K562 (cell line): ENCODE measurements around the gene SPTAN1. TPM values are rescaled to one million over a fixed set of nuclear protein-coding genes. Genes with fewer than 3 reads are reported as not detected.
A peak's percentile ranks its signal among the peaks of the same experiment; 100 is the strongest.

ENCODE experiments used
- DIDO1 ChIP-seq: fragments of 450-650 bp; IDR thresholded peaks from 2 replicates; pipeline ENCODE4 v1.6.1; 2016; ENCODE audit warnings: low read depth, missing biosample characterization, missing genetic modification characterization
- EGR1 ChIP-seq: fragments of 450-650 bp; conservative IDR thresholded peaks from 2 replicates; pipeline ENCODE4 v1.6.1; 2017; ENCODE audit warnings: mild to moderate bottlenecking
- HNRNPH1 ChIP-seq: fragments of 200-400 bp; formaldehyde crosslinking; optimal IDR thresholded peaks from 2 replicates; pipeline ENCODE3; 2017; ENCODE audit warnings: low read depth, mild to moderate bottlenecking, low read length, moderate library complexity
- IFI16 ChIP-seq: fragments of 250-450 bp; sonication (Bioruptor Pico); IDR thresholded peaks from 2 replicates; pipeline ENCODE4 v2.1.2; 2022; ENCODE audit warnings: mild to moderate bottlenecking, inconsistent platforms
- KLF1 ChIP-seq: fragments of 450-650 bp; IDR thresholded peaks from 2 replicates; pipeline ENCODE4 v1.6.1; 2016; ENCODE audit warnings: missing genetic modification characterization, missing compliant biosample characterization
- SRSF3 ChIP-seq: fragments of 200-400 bp; formaldehyde crosslinking; IDR thresholded peaks from 2 replicates; pipeline ENCODE4 v1.6.1; 2016; ENCODE audit warnings: mild to moderate bottlenecking, low read length, moderate library complexity; ENCODE audit not compliant: insufficient read depth
- TCF7 ChIP-seq: sonication (generic); IDR thresholded peaks from 2 replicates; pipeline ENCODE4 v1.6.1; 2016; ENCODE audit warnings: antibody characterized with exemption, borderline replicate concordance
- polyA plus RNA-seq, 8 experiments: library from polyadenylated mRNA; depleted of rRNA in 4 of 8; stranded (reverse) in 5 of 8; unstranded in 3 of 8; fragments of >200 nt; fragmentation: Nextera tagmentation in 2 of 8; fragmentation: Illumina TruSeq in 1 of 8; extraction: Ambion mirVana in 2 of 8; extraction: Trizol in 1 of 8; gene quantifications; 2 replicates each; pipeline versions ENCODE4 v1.2.1 to v1.2.3, GENCODE V29; 2011 to 2014; ENCODE audit warnings: inconsistent platforms in 1 of 8, missing spikeins in 1 of 8
- total RNA-seq, 7 experiments: library from RNA; depleted of rRNA in 6 of 7; stranded (reverse); fragments of >200 nt in 6 of 7; fragmentation: Illumina TruSeq in 2 of 7; extraction: Trizol in 2 of 7; gene quantifications; 2 replicates each; pipeline versions ENCODE4 v1.2.1 to v1.2.3, GENCODE V29; 2011 to 2021; ENCODE audit warnings: low replicate concordance in 1 of 7
- TF ChIP-seq, protein P1 (sequence below): fragments of 250-450 bp; sonication (Bioruptor Pico); IDR thresholded peaks from 2 replicates; pipeline ENCODE4 v1.8.0; 2022; ENCODE audit warnings: moderate library complexity, mild to moderate bottlenecking, inconsistent platforms
- TF ChIP-seq, protein P2 (sequence below): fragments of 250-450 bp; sonication (Bioruptor Pico); IDR thresholded peaks from 2 replicates; pipeline ENCODE4 v1.5.1; 2021; ENCODE audit warnings: mild to moderate bottlenecking
- TF ChIP-seq, protein P3 (sequence below), 2 experiments: IDR thresholded peaks in 1 of 2; conservative IDR thresholded peaks in 1 of 2; 2 replicates each; pipeline ENCODE4 v1.6.1; 2016; ENCODE audit warnings: low read depth in 2 of 2, mild to moderate bottlenecking in 1 of 2, missing compliant biosample characterization in 1 of 2, missing genetic modification characterization in 1 of 2, moderate library complexity in 1 of 2
- TF ChIP-seq, protein P4 (sequence below): fragments of 250-450 bp; sonication (Bioruptor Pico); IDR thresholded peaks from 2 replicates; pipeline ENCODE4 v1.8.0; 2021; ENCODE audit warnings: moderate library complexity, mild to moderate bottlenecking, inconsistent platforms
- TF ChIP-seq, protein P5 (sequence below): fragments of 450-650 bp; formaldehyde crosslinking; IDR thresholded peaks from 2 replicates; pipeline ENCODE4 v1.4.0; 2020; ENCODE audit warnings: mild to moderate bottlenecking, moderate library complexity
- TF ChIP-seq, protein P6 (sequence below): fragments of 450-650 bp; conservative IDR thresholded peaks from 2 replicates; pipeline ENCODE4 v1.6.1; 2016; ENCODE audit warnings: missing genetic modification characterization, low read depth, mild to moderate bottlenecking, control low read depth, missing compliant biosample characterization

The SPTAN1 gene
- total and polyA plus RNA-seq, 9 of the 15 experiments (the other 6 are each of a cell fraction or from before 2014, with no cell fraction given) = 1.5 to 13.5 (median 6.8) TPM

DNA sequence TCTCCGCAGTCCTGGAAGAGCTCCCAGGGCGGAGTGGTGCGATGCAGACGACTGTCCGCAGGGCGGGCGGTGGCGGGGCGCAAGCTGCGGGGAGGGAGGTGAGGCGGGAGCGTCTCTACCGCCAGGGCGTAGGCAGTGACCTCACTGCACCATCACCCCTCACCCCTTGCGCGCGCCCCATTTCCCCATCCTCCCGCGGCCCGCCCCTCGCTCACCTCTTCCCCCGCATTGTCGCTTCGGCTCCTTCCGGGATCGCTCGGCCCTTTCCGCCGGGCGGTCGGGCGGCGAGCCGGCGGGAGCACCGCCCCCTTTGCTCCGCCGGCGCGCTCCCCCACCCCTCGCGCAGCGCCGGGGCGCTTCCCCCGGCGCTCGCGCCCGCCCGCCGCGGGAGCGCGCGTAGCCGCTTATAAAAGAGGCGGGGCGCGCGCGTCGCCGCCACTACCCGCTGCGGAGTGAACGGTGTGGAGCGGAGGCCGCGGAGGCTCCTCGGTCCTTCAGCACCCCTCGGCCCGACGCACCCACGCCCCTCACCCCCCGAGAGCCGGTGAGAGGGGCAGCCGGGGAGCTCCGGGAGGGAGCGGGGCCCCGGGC, at the start of gene SPTAN1 (continued):
- TF ChIP-seq, protein P1, sequence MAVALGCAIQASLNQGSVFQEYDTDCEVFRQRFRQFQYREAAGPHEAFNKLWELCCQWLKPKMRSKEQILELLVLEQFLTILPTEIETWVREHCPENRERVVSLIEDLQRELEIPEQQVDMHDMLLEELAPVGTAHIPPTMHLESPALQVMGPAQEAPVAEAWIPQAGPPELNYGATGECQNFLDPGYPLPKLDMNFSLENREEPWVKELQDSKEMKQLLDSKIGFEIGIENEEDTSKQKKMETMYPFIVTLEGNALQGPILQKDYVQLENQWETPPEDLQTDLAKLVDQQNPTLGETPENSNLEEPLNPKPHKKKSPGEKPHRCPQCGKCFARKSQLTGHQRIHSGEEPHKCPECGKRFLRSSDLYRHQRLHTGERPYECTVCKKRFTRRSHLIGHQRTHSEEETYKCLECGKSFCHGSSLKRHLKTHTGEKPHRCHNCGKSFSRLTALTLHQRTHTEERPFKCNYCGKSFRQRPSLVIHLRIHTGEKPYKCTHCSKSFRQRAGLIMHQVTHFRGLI (CRISPR knock-in tag) = no peak
- TF ChIP-seq, protein P2, sequence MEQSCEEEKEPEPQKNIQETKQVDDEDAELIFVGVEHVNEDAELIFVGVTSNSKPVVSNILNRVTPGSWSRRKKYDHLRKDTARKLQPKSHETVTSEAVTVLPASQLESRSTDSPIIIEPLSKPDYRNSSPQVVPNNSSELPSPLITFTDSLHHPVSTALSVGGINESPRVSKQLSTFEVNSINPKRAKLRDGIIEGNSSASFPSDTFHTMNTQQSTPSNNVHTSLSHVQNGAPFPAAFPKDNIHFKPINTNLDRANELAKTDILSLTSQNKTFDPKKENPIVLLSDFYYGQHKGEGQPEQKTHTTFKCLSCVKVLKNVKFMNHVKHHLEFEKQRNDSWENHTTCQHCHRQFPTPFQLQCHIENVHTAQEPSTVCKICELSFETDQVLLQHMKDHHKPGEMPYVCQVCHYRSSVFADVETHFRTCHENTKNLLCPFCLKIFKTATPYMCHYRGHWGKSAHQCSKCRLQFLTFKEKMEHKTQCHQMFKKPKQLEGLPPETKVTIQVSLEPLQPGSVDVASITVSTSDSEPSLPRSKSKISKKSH (CRISPR knock-in tag) = no peak
- TF ChIP-seq, protein P3, sequence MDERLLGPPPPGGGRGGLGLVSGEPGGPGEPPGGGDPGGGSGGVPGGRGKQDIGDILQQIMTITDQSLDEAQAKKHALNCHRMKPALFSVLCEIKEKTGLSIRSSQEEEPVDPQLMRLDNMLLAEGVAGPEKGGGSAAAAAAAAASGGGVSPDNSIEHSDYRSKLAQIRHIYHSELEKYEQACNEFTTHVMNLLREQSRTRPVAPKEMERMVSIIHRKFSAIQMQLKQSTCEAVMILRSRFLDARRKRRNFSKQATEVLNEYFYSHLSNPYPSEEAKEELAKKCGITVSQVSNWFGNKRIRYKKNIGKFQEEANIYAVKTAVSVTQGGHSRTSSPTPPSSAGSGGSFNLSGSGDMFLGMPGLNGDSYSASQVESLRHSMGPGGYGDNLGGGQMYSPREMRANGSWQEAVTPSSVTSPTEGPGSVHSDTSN (CRISPR knock-in tag; IDR thresholded peaks at IDR 0.05; ENCODE audit: low read depth) = no peak
- TF ChIP-seq, protein P3 (tag; conservative IDR thresholded peaks at IDR 0.05; ENCODE audit: low read depth) = no peak
- TF ChIP-seq, protein P4, sequence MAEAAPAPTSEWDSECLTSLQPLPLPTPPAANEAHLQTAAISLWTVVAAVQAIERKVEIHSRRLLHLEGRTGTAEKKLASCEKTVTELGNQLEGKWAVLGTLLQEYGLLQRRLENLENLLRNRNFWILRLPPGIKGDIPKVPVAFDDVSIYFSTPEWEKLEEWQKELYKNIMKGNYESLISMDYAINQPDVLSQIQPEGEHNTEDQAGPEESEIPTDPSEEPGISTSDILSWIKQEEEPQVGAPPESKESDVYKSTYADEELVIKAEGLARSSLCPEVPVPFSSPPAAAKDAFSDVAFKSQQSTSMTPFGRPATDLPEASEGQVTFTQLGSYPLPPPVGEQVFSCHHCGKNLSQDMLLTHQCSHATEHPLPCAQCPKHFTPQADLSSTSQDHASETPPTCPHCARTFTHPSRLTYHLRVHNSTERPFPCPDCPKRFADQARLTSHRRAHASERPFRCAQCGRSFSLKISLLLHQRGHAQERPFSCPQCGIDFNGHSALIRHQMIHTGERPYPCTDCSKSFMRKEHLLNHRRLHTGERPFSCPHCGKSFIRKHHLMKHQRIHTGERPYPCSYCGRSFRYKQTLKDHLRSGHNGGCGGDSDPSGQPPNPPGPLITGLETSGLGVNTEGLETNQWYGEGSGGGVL (CRISPR knock-in tag) = no peak
- TF ChIP-seq SRSF3 = no peak
- no peak for TF ChIP-seq DIDO1 (tag)
- no peak for TF ChIP-seq KLF1
- TF ChIP-seq, protein P5, sequence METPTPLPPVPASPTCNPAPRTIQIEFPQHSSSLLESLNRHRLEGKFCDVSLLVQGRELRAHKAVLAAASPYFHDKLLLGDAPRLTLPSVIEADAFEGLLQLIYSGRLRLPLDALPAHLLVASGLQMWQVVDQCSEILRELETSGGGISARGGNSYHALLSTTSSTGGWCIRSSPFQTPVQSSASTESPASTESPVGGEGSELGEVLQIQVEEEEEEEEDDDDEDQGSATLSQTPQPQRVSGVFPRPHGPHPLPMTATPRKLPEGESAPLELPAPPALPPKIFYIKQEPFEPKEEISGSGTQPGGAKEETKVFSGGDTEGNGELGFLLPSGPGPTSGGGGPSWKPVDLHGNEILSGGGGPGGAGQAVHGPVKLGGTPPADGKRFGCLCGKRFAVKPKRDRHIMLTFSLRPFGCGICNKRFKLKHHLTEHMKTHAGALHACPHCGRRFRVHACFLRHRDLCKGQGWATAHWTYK = no peak
- peak; percentile 90 for TF ChIP-seq EGR1
- TF ChIP-seq, protein P6, sequence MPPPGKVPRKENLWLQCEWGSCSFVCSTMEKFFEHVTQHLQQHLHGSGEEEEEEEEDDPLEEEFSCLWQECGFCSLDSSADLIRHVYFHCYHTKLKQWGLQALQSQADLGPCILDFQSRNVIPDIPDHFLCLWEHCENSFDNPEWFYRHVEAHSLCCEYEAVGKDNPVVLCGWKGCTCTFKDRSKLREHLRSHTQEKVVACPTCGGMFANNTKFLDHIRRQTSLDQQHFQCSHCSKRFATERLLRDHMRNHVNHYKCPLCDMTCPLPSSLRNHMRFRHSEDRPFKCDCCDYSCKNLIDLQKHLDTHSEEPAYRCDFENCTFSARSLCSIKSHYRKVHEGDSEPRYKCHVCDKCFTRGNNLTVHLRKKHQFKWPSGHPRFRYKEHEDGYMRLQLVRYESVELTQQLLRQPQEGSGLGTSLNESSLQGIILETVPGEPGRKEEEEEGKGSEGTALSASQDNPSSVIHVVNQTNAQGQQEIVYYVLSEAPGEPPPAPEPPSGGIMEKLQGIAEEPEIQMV (tag) = no peak
- no peak for TF ChIP-seq TCF7
- TF ChIP-seq IFI16 (CRISPR knock-in tag) = no peak
- TF ChIP-seq HNRNPH1 = no peak
